Astrocyte of the spinal cord (primary cell): ENCODE measurements around the gene ZNF100.
A peak's percentile ranks its signal among the peaks of the same experiment; 100 is the strongest.
"Not testable (repeated sequence)": the region's sequence is repeated elsewhere in the genome, so short reads cannot be mapped to it uniquely, and the experiment has no call there.

Experiments
- DNase-seq: peaks from one replicate; pipeline ENCODE4 v3.0.0; 2011; ENCODE audit warnings: low read depth, low spot score
- H3K4me3 ChIP-seq: 2 replicates; pipeline ENCODE4 v1.5.1; 2011; ENCODE audit warnings: low read depth, mild to moderate bottlenecking, low read length, moderate library complexity
- CTCF ChIP-seq: IDR thresholded peaks from 2 replicates; pipeline ENCODE4 v1.5.1; 2012; ENCODE audit warnings: low read depth, mild to moderate bottlenecking, low read length, inconsistent platforms
- in situ Hi-C: cut with HindIII; loops from 2 replicates; pipeline ENCODE4 v1.10.0; 2017; ENCODE audit warnings: low sequenced_read_pairs

The ZNF100 gene

GRCh38 chr19:21758296-21758695 lies 9.1 kb downstream of the ZNF100 start:
- no peak overlapping the region for H3K4me3 ChIP-seq
- no peak for TF ChIP-seq CTCF
- in situ Hi-C loops: no loop called here
- no peak for DNase-seq

- H3K4me3 ChIP-seq, DNase-seq, in situ Hi-C loops: not testable (repeated sequence)
These were observed 11.8 kb downstream of the ZNF100 start for GRCh38 chr19:21755555-21755954.

- peak; percentile 15 for DNase-seq
- in situ Hi-C loops: no loop called here
These were observed 16.0 kb downstream of the ZNF100 start for GRCh38 chr19:21751384-21751783.

GRCh38 chr19:21750586-21751128 lies 16.7 kb downstream of the ZNF100 start:
- DNase-seq: no peak
- H3K4me3 ChIP-seq: no peak overlapping the region
- TF ChIP-seq CTCF: no peak
- in situ Hi-C loops: no loop called here

More at GRCh38 chr19:21751384-21751783, 16.0 kb downstream of the ZNF100 start:
- no peak for TF ChIP-seq CTCF
- H3K4me3 ChIP-seq: no peak overlapping the region

GRCh38 chr19:21749090-21749489 lies 18.3 kb downstream of the ZNF100 start:
- in situ Hi-C loops: no loop called here
- TF ChIP-seq CTCF: no peak
- no peak overlapping the region for H3K4me3 ChIP-seq
- peak; percentile 26 for DNase-seq

- H3K4me3 ChIP-seq: no peak overlapping the region
- in situ Hi-C loops: no loop called here
- no peak for DNase-seq
- TF ChIP-seq CTCF: no peak
These were observed 19.3 kb downstream of the ZNF100 start for GRCh38 chr19:21748088-21748487.

- in situ Hi-C loops: no loop called here
- no peak for DNase-seq
- no peak for TF ChIP-seq CTCF
These were observed 26.8 kb downstream of the ZNF100 start for GRCh38 chr19:21740559-21740958.

GRCh38 chr19:21726942-21727747 lies 40.2 kb downstream of the ZNF100 start:
- in situ Hi-C loops, H3K4me3 ChIP-seq, DNase-seq: not testable (repeated sequence)

More at GRCh38 chr19:21740559-21740958, 26.8 kb downstream of the ZNF100 start:
- H3K4me3 ChIP-seq: no peak overlapping the region
